Measurements from ENCODE around the gene DDIT4.

DNA sequence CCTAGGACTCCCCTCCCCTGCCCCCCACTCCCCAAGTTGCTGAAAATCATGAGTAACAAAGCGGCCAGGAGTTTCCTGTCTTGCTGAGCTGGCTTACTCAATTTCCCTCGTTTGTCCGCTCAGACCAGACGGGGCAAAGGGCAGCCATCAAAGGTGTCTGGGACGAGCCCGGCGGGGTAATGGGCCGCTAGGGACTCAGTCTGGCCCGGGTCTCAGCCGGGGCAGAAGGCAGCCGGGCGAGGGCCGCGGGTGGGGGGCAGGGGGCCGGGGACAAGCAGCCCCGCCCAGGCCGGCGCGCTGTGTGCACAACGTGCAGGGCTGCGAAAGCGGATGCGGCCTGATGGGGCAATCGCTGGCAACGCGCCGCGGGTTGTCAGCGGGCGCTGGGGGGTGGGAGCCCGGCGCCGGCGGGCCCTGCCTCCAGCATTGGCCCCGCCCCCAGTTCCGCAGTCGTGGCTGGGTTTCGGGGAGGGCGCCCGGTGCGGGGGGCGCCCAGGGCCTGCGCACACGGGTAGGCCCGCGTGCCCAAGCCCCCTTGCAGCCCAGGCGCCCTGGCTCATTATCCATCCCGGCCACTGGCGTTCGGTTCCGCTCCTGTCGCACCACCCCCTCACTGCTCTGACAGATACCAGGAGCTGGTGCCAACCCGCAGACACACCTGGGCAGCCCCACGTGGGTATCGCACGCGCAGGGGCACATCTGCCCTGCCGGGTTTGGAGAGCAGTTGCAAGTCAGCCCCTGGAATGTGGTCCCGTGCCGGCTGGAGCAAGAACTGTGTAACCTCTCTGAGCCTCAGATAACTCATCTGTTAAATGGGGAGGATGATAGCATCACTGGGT lies 45.9 kb downstream of the DDIT4 start:
- TF ChIP-seq MAZ (IDR thresholded peaks at IDR 0.05; ENCODE audit: borderline replicate concordance, low read depth, low read length) (peak; percentile 84; the same call in 1 of the 2 replicates), RAD21 (IDR thresholded peaks at IDR 0.05; ENCODE audit: low read length) (no peak), POLR2A (IDR thresholded peaks at IDR 0.05; ENCODE audit: low read depth, low read length) (peak; percentile 47; the same call in 1 of the 2 replicates), CEBPB (IDR thresholded peaks at IDR 0.05; ENCODE audit: low read depth, low read length) (peak; percentile 98), MXI1 (IDR thresholded peaks at IDR 0.05; ENCODE audit: borderline replicate concordance, low read depth, low read length) (peak; percentile 54; the same call in 1 of the 2 replicates), RFX5 (IDR thresholded peaks at IDR 0.05; ENCODE audit: low read depth, low read length) (no peak), MAFK (IDR thresholded peaks at IDR 0.05; ENCODE audit: low read depth, low read length) (no peak)
- TF ChIP-seq, protein P1, sequence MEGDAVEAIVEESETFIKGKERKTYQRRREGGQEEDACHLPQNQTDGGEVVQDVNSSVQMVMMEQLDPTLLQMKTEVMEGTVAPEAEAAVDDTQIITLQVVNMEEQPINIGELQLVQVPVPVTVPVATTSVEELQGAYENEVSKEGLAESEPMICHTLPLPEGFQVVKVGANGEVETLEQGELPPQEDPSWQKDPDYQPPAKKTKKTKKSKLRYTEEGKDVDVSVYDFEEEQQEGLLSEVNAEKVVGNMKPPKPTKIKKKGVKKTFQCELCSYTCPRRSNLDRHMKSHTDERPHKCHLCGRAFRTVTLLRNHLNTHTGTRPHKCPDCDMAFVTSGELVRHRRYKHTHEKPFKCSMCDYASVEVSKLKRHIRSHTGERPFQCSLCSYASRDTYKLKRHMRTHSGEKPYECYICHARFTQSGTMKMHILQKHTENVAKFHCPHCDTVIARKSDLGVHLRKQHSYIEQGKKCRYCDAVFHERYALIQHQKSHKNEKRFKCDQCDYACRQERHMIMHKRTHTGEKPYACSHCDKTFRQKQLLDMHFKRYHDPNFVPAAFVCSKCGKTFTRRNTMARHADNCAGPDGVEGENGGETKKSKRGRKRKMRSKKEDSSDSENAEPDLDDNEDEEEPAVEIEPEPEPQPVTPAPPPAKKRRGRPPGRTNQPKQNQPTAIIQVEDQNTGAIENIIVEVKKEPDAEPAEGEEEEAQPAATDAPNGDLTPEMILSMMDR (conservative IDR thresholded peaks at IDR 0.05; ENCODE audit: low read depth, low read length) = no peak
- TF ChIP-seq, protein P2, sequence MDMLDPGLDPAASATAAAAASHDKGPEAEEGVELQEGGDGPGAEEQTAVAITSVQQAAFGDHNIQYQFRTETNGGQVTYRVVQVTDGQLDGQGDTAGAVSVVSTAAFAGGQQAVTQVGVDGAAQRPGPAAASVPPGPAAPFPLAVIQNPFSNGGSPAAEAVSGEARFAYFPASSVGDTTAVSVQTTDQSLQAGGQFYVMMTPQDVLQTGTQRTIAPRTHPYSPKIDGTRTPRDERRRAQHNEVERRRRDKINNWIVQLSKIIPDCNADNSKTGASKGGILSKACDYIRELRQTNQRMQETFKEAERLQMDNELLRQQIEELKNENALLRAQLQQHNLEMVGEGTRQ (IDR thresholded peaks at IDR 0.05; ENCODE audit: low read depth, low read length) = peak; percentile 73
- TF ChIP-seq, protein P3, sequence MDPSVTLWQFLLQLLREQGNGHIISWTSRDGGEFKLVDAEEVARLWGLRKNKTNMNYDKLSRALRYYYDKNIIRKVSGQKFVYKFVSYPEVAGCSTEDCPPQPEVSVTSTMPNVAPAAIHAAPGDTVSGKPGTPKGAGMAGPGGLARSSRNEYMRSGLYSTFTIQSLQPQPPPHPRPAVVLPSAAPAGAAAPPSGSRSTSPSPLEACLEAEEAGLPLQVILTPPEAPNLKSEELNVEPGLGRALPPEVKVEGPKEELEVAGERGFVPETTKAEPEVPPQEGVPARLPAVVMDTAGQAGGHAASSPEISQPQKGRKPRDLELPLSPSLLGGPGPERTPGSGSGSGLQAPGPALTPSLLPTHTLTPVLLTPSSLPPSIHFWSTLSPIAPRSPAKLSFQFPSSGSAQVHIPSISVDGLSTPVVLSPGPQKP (IDR thresholded peaks at IDR 0.05; ENCODE audit: borderline replicate concordance, low read depth, low read length) = no peak
